ENCODE measurements around the gene P2RX6. TPM values are rescaled to one million over a fixed set of nuclear protein-coding genes. Genes with fewer than 3 reads are reported as not detected.
"Not testable (repeated sequence)": the region's sequence is repeated elsewhere in the genome, so short reads cannot be mapped to it uniquely, and the experiment has no call there.

The P2RX6 gene
- total RNA-seq, 1 experiment from 2014 or later: 0.46 TPM

- H3K27ac ChIP-seq (ENCODE audit: low read length); intact Hi-C loops (cut with micrococcal nuclease; ENCODE audit: unreplicated experiment); H3K27me3 ChIP-seq (ENCODE audit: control insufficient read depth, insufficient read depth, low read length); DNase-seq (ENCODE audit: low read depth, low spot score); H3K9me3 ChIP-seq (ENCODE audit: control insufficient read depth, insufficient read depth, low read depth, low read length); H3K4me3 ChIP-seq (ENCODE audit: low read depth in 2 of 2, low read length in 2 of 2); BruUV-seq (replicated peaks); ATAC-seq; POLR2A ChIA-PET; H3K4me1 ChIP-seq (ENCODE audit: control insufficient read depth, insufficient read depth, low read length); in situ Hi-C loops (cut with HindIII; ENCODE audit: low pct_unique_long_range_greater_than_20kb, low sequenced_read_pairs); H3K36me3 ChIP-seq (ENCODE audit: control insufficient read depth, insufficient read depth, low read length): not testable (repeated sequence)
- CTCF ChIA-PET: interaction anchor here (0.7 kb wide), 1 partner anchor 17 kb away, joined by 3 read pairs; no protein-coding TSS in a partner anchor
Observed at GRCh38 chr22:21064425-21064824, 49.5 kb downstream of the P2RX6 start.

- no peak overlapping the region for H3K4me3 ChIP-seq (ENCODE audit: low read depth in 2 of 2, low read length in 2 of 2)
- no peak for ATAC-seq
- POLR2A ChIA-PET: interaction anchor here (0.6 kb wide), 1 partner anchor 320 kb away, joined by 3 read pairs; no protein-coding TSS in a partner anchor
- CTCF ChIA-PET: interaction anchor here (0.7 kb wide), 1 partner anchor 16 kb away, joined by 3 read pairs; no protein-coding TSS in a partner anchor
- no peaks in the 10 kb centered on the region for H3K36me3 ChIP-seq (ENCODE audit: control insufficient read depth, insufficient read depth, low read length)
- intact Hi-C loops (cut with micrococcal nuclease; ENCODE audit: unreplicated experiment): no loop called here
- in situ Hi-C loops (cut with HindIII; ENCODE audit: low pct_unique_long_range_greater_than_20kb, low sequenced_read_pairs): no loop called here
- no TSS peak for BruUV-seq (replicated peaks)
- no peak for TF ChIP-seq TCF7L2 (IDR thresholded peaks at IDR 0.05; ENCODE audit: low read depth, low read length)
- TF ChIP-seq CTCF (IDR thresholded peaks at IDR 0.05): no peak
- no peak for TF ChIP-seq REST (IDR thresholded peaks at IDR 0.05; ENCODE audit: insufficient read depth in 1 of 2, low read depth in 2 of 2, low read length in 1 of 2)
- no peak for TF ChIP-seq POLR2AphosphoS5 (IDR thresholded peaks at IDR 0.05; ENCODE audit: low read depth, low read length)
- TF ChIP-seq SIN3A (IDR thresholded peaks at IDR 0.05; ENCODE audit: borderline replicate concordance, insufficient read depth, low read depth, low read length): no peak
- DNase-seq (ENCODE audit: low read depth, low spot score): no peak
- no peaks in the 10 kb centered on the region for H3K27me3 ChIP-seq (ENCODE audit: control insufficient read depth, insufficient read depth, low read length)
- H3K4me1 ChIP-seq (ENCODE audit: control insufficient read depth, insufficient read depth, low read length): no peaks in the 10 kb centered on the region
- H3K9me3 ChIP-seq (ENCODE audit: control insufficient read depth, insufficient read depth, low read depth, low read length): no peaks in the 10 kb centered on the region
- no peak overlapping the region for H3K27ac ChIP-seq (ENCODE audit: low read length)
Observed at GRCh38 chr22:21064917-21065864, 50.2 kb downstream of the P2RX6 start.

Data from Panc1 (cell line).